ENCODE measurements around the gene TM4SF1.

Gene TM4SF1

GRCh38 chr3:149396476-149396875 lies 19.0 kb upstream of the TM4SF1 start:
- Histone ChIP-seq H4K91ac (ENCODE audit: low read depth, low read length) (no peak overlapping the region), H3K4ac (ENCODE audit: low read depth, low read length) (no peak overlapping the region), H3K79me2 (ENCODE audit: control insufficient read depth, insufficient read depth, low read length, poor library complexity) (no peaks in the 10 kb centered on the region), H3K18ac (ENCODE audit: low read length) (no peak overlapping the region), H3K27ac (ENCODE audit: low read depth, low read length) (no peak overlapping the region), H3K27me3 (ENCODE audit: insufficient read depth, low read length) (no peaks in the 10 kb centered on the region), H4K12ac (ENCODE audit: low read depth, low read length) (no peak overlapping the region), H2BK5ac (ENCODE audit: low read depth, low read length, poor library complexity) (no peak overlapping the region), H4K8ac (ENCODE audit: low read depth, low read length) (no peak overlapping the region), H3K4me1 (ENCODE audit: control insufficient read depth in 1 of 2, insufficient read depth in 2 of 2, low read length in 2 of 2) (no peaks in the 10 kb centered on the region), H3K79me1 (ENCODE audit: low read length) (no peaks in the 10 kb centered on the region), H3K23ac (ENCODE audit: low read length) (no peak overlapping the region), H3K4me3 (ENCODE audit: low read depth, low read length) (no peak overlapping the region), H3K36me3 (ENCODE audit: control insufficient read depth in 1 of 2, insufficient read depth in 2 of 2, low read length in 2 of 2) (no peaks in the 10 kb centered on the region), H2BK120ac (ENCODE audit: insufficient read depth, low read length, poor library complexity) (no peak overlapping the region), H3K4me2 (ENCODE audit: low read length) (no peak overlapping the region), H3K14ac (ENCODE audit: low read length) (no peak overlapping the region), H3K9me3 (ENCODE audit: insufficient read depth, low read depth, low read length) (no peaks in the 10 kb centered on the region), H2AFZ (ENCODE audit: insufficient read depth, low read length, poor library complexity) (no peak overlapping the region), H2AK5ac (ENCODE audit: low read length) (no peak overlapping the region), H3K9ac (ENCODE audit: low read length) (no peak overlapping the region), H2BK12ac (ENCODE audit: low read length) (no peak overlapping the region)
- no peak for DNase-seq
- WGBS (ENCODE audit: extremely low coverage, insufficient coverage, insufficient read length), result no CpG with 5 or more reads among the region's 6 CpGs

- no peak overlapping the region for H3K18ac ChIP-seq (ENCODE audit: low read length)
- H4K12ac ChIP-seq (ENCODE audit: low read depth, low read length), result no peak overlapping the region
- H2BK5ac ChIP-seq (ENCODE audit: low read depth, low read length, poor library complexity), result no peak overlapping the region
- no peaks in the 10 kb centered on the region for H3K27me3 ChIP-seq (ENCODE audit: insufficient read depth, low read length)
- no peak overlapping the region for H4K8ac ChIP-seq (ENCODE audit: low read depth, low read length)
- DNase-seq, result no peak
- no peak overlapping the region for H3K4me3 ChIP-seq (ENCODE audit: low read depth, low read length)
- H3K9ac ChIP-seq (ENCODE audit: low read length), result no peak overlapping the region
- no peaks in the 10 kb centered on the region for H3K9me3 ChIP-seq (ENCODE audit: insufficient read depth, low read depth, low read length)
- H3K4me2 ChIP-seq (ENCODE audit: low read length), result no peak overlapping the region
- no CpG with 5 or more reads among the region's 4 CpGs for WGBS (ENCODE audit: extremely low coverage, insufficient coverage, insufficient read length)
- H3K79me1 ChIP-seq (ENCODE audit: low read length), result peaks cover 4% of the 10 kb centered on the region
- H2BK120ac ChIP-seq (ENCODE audit: insufficient read depth, low read length, poor library complexity), result no peak overlapping the region
- H4K91ac ChIP-seq (ENCODE audit: low read depth, low read length), result no peak overlapping the region
- H3K79me2 ChIP-seq (ENCODE audit: control insufficient read depth, insufficient read depth, low read length, poor library complexity), result no peaks in the 10 kb centered on the region
- H2AFZ ChIP-seq (ENCODE audit: insufficient read depth, low read length, poor library complexity), result no peak overlapping the region
- no peak overlapping the region for H3K4ac ChIP-seq (ENCODE audit: low read depth, low read length)
- H3K36me3 ChIP-seq (ENCODE audit: control insufficient read depth in 1 of 2, insufficient read depth in 2 of 2, low read length in 2 of 2), result no peaks in the 10 kb centered on the region
- no peak overlapping the region for H3K14ac ChIP-seq (ENCODE audit: low read length)
- H2BK12ac ChIP-seq (ENCODE audit: low read length), result no peak overlapping the region
- H3K4me1 ChIP-seq (ENCODE audit: control insufficient read depth in 1 of 2, insufficient read depth in 2 of 2, low read length in 2 of 2), result peaks cover 5 to 6% of the 10 kb centered on the region in 2 experiments
- H2AK5ac ChIP-seq (ENCODE audit: low read length), result no peak overlapping the region
- H3K27ac ChIP-seq (ENCODE audit: low read depth, low read length), result no peak overlapping the region
- no peak overlapping the region for H3K23ac ChIP-seq (ENCODE audit: low read length)
Observed at GRCh38 chr3:149395107-149396089, 17.9 kb upstream of the TM4SF1 start.

GRCh38 chr3:149393345-149394160 lies 16.1 kb upstream of the TM4SF1 start:
- Histone ChIP-seq H4K8ac (ENCODE audit: low read depth, low read length) (no peak overlapping the region), H2BK120ac (ENCODE audit: insufficient read depth, low read length, poor library complexity) (no peak overlapping the region), H3K27ac (ENCODE audit: low read depth, low read length) (no peak overlapping the region), H3K23ac (ENCODE audit: low read length) (no peak overlapping the region), H3K9me3 (ENCODE audit: insufficient read depth, low read depth, low read length) (no peaks in the 10 kb centered on the region), H4K12ac (ENCODE audit: low read depth, low read length) (no peak overlapping the region), H3K4me3 (ENCODE audit: low read depth, low read length) (no peak overlapping the region), H3K36me3 (ENCODE audit: control insufficient read depth in 1 of 2, insufficient read depth in 2 of 2, low read length in 2 of 2) (no peaks in the 10 kb centered on the region), H3K79me1 (ENCODE audit: low read length) (peaks cover 4% of the 10 kb centered on the region), H3K18ac (ENCODE audit: low read length) (no peak overlapping the region), H2AK5ac (ENCODE audit: low read length) (no peak overlapping the region), H3K14ac (ENCODE audit: low read length) (no peak overlapping the region), H3K4ac (ENCODE audit: low read depth, low read length) (no peak overlapping the region), H3K79me2 (ENCODE audit: control insufficient read depth, insufficient read depth, low read length, poor library complexity) (no peaks in the 10 kb centered on the region), H3K9ac (ENCODE audit: low read length) (no peak overlapping the region), H4K91ac (ENCODE audit: low read depth, low read length) (no peak overlapping the region), H3K27me3 (ENCODE audit: insufficient read depth, low read length) (no peaks in the 10 kb centered on the region), H2AFZ (ENCODE audit: insufficient read depth, low read length, poor library complexity) (no peak overlapping the region), H2BK5ac (ENCODE audit: low read depth, low read length, poor library complexity) (no peak overlapping the region), H3K4me1 (ENCODE audit: control insufficient read depth in 1 of 2, insufficient read depth in 2 of 2, low read length in 2 of 2) (peaks cover 7 to 10% of the 10 kb centered on the region in 2 experiments), H3K4me2 (ENCODE audit: low read length) (no peak overlapping the region), H2BK12ac (ENCODE audit: low read length) (no peak overlapping the region)
- peak; percentile 65 to 86 for DNase-seq
- WGBS (ENCODE audit: extremely low coverage, insufficient coverage, insufficient read length), result no CpG with 5 or more reads among the region's 4 CpGs

- WGBS (ENCODE audit: extremely low coverage, insufficient coverage, insufficient read length), result no CpG with 5 or more reads among the region's 5 CpGs
- DNase-seq, result no peak
- H3K4ac ChIP-seq (ENCODE audit: low read depth, low read length), result no peak overlapping the region
Observed at GRCh38 chr3:149391960-149392359, 14.5 kb upstream of the TM4SF1 start.

More at GRCh38 chr3:149391960-149392359, 14.5 kb upstream of the TM4SF1 start:
- Histone ChIP-seq H2BK5ac (ENCODE audit: low read depth, low read length, poor library complexity) (no peak overlapping the region), H2AK5ac (ENCODE audit: low read length) (no peak overlapping the region), H3K79me1 (ENCODE audit: low read length) (peaks cover 7% of the 10 kb centered on the region), H3K4me3 (ENCODE audit: low read depth, low read length) (no peak overlapping the region), H4K12ac (ENCODE audit: low read depth, low read length) (no peak overlapping the region), H3K14ac (ENCODE audit: low read length) (no peak overlapping the region), H3K9me3 (ENCODE audit: insufficient read depth, low read depth, low read length) (no peaks in the 10 kb centered on the region), H3K23ac (ENCODE audit: low read length) (no peak overlapping the region), H2AFZ (ENCODE audit: insufficient read depth, low read length, poor library complexity) (no peak overlapping the region), H3K27ac (ENCODE audit: low read depth, low read length) (no peak overlapping the region), H2BK120ac (ENCODE audit: insufficient read depth, low read length, poor library complexity) (peak overlapping the region; percentile 38), H3K4me2 (ENCODE audit: low read length) (no peak overlapping the region), H3K4me1 (ENCODE audit: control insufficient read depth in 1 of 2, insufficient read depth in 2 of 2, low read length in 2 of 2) (peaks cover 11 to 16% of the 10 kb centered on the region in 2 experiments), H3K18ac (ENCODE audit: low read length) (no peak overlapping the region), H4K8ac (ENCODE audit: low read depth, low read length) (no peak overlapping the region), H4K91ac (ENCODE audit: low read depth, low read length) (no peak overlapping the region), H3K79me2 (ENCODE audit: control insufficient read depth, insufficient read depth, low read length, poor library complexity) (no peaks in the 10 kb centered on the region), H2BK12ac (ENCODE audit: low read length) (no peak overlapping the region), H3K9ac (ENCODE audit: low read length) (no peak overlapping the region), H3K27me3 (ENCODE audit: insufficient read depth, low read length) (no peaks in the 10 kb centered on the region), H3K36me3 (ENCODE audit: control insufficient read depth in 1 of 2, insufficient read depth in 2 of 2, low read length in 2 of 2) (no peaks in the 10 kb centered on the region)
